LNCaP clone FGC (cell line): ENCODE data around the gene SLC39A8.

Experiments used
- DNase-seq: peaks from one replicate; pipeline ENCODE4 v3.0.0-alpha.2; 2011; ENCODE audit warnings: low read depth
- H3K4me3 ChIP-seq: 2 replicates; pipeline ENCODE4 v1.5.1; 2011; ENCODE audit warnings: mild to moderate bottlenecking, low read depth, low read length, control low read depth
- TF ChIP-seq, protein P1 (sequence below): IDR thresholded peaks from 2 replicates; pipeline ENCODE4 v1.5.1; 2012; ENCODE audit warnings: mild to moderate bottlenecking; ENCODE audit not compliant: control insufficient read depth, insufficient read depth; ENCODE audit errors: extremely low read depth

Gene SLC39A8

DNA sequence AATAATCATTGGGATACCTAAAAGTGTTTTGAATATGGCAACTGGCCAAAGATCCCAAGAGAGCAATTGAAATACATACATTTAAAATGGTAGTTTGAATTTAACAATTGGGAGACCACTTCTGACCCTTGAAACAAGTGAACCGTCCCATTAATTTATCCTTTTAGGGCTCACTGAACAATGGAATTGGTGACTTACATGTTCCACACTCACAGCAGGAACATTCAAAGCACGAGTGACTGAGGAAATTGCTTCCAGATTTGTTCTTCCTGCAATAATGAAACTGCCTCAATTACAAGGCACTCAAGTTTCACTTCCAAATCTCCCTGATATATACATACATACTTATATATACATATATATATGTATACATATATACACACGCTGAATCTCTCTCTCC is 20.6 kb downstream of the SLC39A8 start:
- DNase-seq: no peak
- no peak overlapping the region for H3K4me3 ChIP-seq
- TF ChIP-seq, protein P1, sequence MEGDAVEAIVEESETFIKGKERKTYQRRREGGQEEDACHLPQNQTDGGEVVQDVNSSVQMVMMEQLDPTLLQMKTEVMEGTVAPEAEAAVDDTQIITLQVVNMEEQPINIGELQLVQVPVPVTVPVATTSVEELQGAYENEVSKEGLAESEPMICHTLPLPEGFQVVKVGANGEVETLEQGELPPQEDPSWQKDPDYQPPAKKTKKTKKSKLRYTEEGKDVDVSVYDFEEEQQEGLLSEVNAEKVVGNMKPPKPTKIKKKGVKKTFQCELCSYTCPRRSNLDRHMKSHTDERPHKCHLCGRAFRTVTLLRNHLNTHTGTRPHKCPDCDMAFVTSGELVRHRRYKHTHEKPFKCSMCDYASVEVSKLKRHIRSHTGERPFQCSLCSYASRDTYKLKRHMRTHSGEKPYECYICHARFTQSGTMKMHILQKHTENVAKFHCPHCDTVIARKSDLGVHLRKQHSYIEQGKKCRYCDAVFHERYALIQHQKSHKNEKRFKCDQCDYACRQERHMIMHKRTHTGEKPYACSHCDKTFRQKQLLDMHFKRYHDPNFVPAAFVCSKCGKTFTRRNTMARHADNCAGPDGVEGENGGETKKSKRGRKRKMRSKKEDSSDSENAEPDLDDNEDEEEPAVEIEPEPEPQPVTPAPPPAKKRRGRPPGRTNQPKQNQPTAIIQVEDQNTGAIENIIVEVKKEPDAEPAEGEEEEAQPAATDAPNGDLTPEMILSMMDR: no peak

DNA sequence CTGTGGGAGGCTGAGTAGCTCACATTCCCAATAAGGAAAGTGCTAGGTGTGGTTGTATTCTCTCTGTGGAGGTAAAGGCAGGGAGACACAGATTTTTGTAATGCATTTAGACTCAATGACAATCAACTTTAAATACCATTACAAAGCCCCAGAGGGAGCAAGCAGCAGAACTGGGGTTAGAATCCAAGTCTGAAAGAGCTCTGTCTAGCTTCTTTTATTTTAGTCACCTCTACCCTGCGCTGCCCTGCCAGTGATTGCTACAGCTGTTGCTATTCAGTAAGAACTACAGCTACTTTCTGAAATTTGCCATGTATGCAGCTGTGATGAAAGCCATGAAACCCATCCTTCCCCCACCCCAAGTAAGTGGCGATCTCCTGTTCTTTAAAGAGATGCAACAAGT is 22.5 kb downstream of the SLC39A8 start:
- TF ChIP-seq, protein P1: no peak
- no peak for DNase-seq
- H3K4me3 ChIP-seq: no peak overlapping the region

DNA sequence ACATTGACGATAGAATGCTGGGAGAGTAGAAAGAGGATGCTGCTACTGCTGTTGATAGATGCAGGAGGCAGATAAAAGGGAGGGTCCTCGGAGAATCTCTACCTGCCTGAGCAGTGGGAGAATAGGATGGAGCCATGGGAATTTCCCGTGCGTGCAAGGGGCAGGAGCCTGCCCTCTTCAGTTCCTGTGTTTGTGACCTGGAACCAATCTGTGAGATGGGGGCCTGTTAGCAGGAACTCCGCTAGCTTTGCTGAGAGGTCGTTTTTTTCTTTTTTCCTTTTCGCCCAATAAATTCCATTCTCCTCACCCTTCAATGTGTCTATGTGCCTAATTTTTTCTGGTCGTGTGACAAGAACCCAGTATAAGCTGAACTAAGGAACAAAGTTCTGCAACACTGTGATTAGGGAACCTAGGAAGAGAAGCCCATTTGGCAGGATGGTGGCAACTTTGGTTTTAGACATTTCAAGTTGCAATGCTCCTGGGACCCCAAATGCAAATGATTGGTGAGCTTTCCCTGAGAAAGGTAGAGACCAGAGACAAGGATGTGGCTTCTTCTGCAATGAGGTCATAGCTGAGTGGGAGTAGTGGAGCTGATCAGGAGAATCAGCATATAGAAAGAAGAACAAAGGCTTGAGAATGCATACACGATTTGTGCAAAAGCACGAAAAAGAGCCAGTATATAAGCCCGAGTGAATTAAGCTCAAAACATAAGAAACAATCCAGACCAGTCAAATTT is 23.9 kb downstream of the SLC39A8 start:
- no peak for DNase-seq
- H3K4me3 ChIP-seq: no peak overlapping the region
- TF ChIP-seq, protein P1: no peak

DNA sequence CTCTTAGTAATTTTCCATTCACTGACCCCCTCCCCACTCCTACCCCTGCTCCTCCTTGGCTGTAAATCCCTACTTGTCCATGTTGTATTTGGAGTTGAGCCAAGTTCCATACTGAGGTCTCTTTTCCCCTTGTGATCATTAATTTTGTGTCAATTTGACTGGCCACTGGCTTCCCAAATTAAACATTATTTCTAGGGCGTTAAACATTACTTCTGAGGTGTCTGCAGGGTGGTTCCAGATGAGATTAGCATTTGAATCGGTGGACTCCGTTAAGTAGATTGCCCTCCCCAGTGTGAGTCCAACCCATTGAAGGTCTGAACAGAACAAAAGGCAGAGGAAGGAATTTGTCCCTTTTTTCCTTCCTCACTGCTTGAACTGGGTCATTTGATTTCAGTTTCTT is 25.7 kb downstream of the SLC39A8 start:
- TF ChIP-seq, protein P1: no peak
- DNase-seq: no peak
- no peak overlapping the region for H3K4me3 ChIP-seq

DNA sequence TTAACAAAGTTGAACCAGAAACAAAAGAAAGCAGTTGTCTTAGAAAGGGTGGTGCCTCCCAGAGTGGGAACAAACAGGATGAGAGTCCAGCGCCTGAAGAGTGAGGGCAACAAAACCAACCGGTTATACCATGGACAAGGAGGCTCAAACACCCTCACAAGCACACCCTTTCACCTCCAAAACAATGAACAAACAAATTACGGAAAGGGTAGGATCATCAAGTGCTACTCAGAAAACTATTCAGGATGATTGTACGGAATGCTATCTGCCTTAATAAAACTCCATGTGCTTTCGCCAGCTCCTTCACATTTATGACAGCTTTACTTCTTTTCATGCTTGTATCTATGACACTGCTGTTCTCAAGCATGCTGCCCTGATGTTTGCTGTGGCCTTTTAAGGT is 26.8 kb downstream of the SLC39A8 start:
- DNase-seq: no peak
- H3K4me3 ChIP-seq: no peak overlapping the region
- TF ChIP-seq, protein P1: no peak

DNA sequence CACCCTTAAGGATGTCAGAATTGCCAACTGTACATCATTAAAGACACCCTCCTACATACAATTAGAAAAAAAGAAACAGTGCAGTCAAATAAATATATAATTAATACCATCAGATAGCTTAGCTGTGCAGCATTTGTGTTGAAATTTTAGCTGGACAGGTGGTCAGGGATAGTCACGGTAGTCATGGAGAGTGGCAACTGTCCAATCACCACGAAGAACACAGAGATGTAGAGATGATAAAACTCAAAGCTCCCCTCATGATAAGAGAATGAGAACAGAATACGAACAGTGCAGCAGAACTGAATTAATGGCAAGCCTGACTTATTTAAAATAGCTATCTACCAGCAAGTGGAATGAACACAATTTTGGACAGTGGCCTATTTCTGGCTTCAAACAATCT is 27.2 kb downstream of the SLC39A8 start:
- no peak for DNase-seq
- TF ChIP-seq, protein P1: no peak
- H3K4me3 ChIP-seq: no peak overlapping the region

DNA sequence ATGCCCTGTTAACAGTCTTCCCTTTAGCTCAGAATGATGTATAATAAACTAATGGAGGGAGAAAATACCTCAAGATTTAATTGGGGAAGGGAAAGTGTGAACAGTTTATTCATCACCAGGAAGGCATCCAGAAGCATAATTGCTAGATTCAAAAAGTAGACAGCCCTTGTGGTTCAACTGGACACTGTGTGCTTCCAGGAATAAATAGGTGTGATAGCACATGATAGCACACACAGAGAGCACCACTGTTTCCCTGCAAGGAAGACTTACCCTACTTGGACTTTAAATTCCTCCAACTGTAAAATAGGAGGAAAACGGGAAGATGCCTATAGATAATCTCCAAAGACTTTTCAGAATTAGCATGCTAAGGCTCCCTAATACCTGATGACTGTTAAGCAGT is 27.8 kb downstream of the SLC39A8 start:
- H3K4me3 ChIP-seq: no peak overlapping the region
- DNase-seq: no peak
- TF ChIP-seq, protein P1: no peak
